GM23338 (cell line): ENCODE data around the gene GUCY2F. TPM values are rescaled to one million over a fixed set of nuclear protein-coding genes. Genes with fewer than 3 reads are reported as not detected.

ENCODE experiments used
- ATAC-seq: fragments of 200-7000 bp; cut with Tn5 transposase; 3 replicates; pipeline ENCODE4 v1.9.1; 2020
- DNase-seq: peaks from one replicate; pipeline ENCODE4 v3.0.0-alpha.2; 2015; ENCODE audit warnings: low spot score
- H2AFZ ChIP-seq: fragments of 200-600 bp; sonication (generic); 2 replicates; pipeline ENCODE4 v1.8.0; 2016; ENCODE audit warnings: antibody characterized with exemption, mild to moderate bottlenecking, moderate library complexity
- H3F3A ChIP-seq: fragments of 200-600 bp; sonication (generic); replicated peaks from 2 replicates; pipeline ENCODE4 v1.8.0; 2017; ENCODE audit warnings: antibody characterized with exemption, mixed run types, low read depth
- H3K27ac ChIP-seq: fragments of 200-600 bp; sonication (generic); 2 replicates; pipeline ENCODE4 v1.6.1; 2016; ENCODE audit warnings: low read depth
- H3K27me3 ChIP-seq: fragments of 200-600 bp; sonication (generic); 2 replicates; pipeline ENCODE4 v1.8.0; 2016; ENCODE audit warnings: mild to moderate bottlenecking, mixed run types, moderate library complexity; ENCODE audit not compliant: insufficient read depth
- H3K36me3 ChIP-seq: fragments of 200-600 bp; sonication (generic); 2 replicates; pipeline ENCODE4 v1.8.0; 2016; ENCODE audit warnings: mild to moderate bottlenecking; ENCODE audit not compliant: insufficient read depth
- H3K4me1 ChIP-seq: fragments of 200-600 bp; sonication (generic); 2 replicates; pipeline ENCODE4 v1.8.0; 2016; ENCODE audit warnings: mild to moderate bottlenecking, moderate library complexity; ENCODE audit not compliant: insufficient read depth
- H3K4me2 ChIP-seq: fragments of 200-600 bp; sonication (generic); 2 replicates; pipeline ENCODE4 v1.7.1; 2017; ENCODE audit warnings: mixed run types
- H3K4me3 ChIP-seq: fragments of 200-600 bp; sonication (generic); 2 replicates; pipeline ENCODE4 v1.6.1; 2016; ENCODE audit warnings: mixed run types
- H3K79me2 ChIP-seq: fragments of 200-600 bp; sonication (generic); replicated peaks from 2 replicates; pipeline ENCODE4 v1.8.0; 2017; ENCODE audit warnings: mild to moderate bottlenecking; ENCODE audit not compliant: insufficient read depth
- H3K9me2 ChIP-seq: fragments of 200-600 bp; sonication (generic); 2 replicates; pipeline ENCODE4 v1.8.0; 2017; ENCODE audit not compliant: insufficient read depth
- H4K20me1 ChIP-seq: fragments of 200-600 bp; sonication (generic); replicated peaks from 2 replicates; pipeline ENCODE4 v1.8.0; 2017; ENCODE audit warnings: mild to moderate bottlenecking; ENCODE audit not compliant: insufficient read depth
- H3K27ac Mint-ChIP-seq: 2 replicates; pipeline ENCODE4 v1.8.0; 2020; ENCODE audit warnings: inconsistent platforms, mild to moderate bottlenecking, moderate library complexity, mixed read lengths
- H3K27me3 Mint-ChIP-seq: 3 replicates; pipeline ENCODE4 v1.8.0; 2022; ENCODE audit warnings: low read depth, mild to moderate bottlenecking, moderate library complexity, mixed read lengths, inconsistent platforms; ENCODE audit not compliant: insufficient read depth, poor library complexity
- H3K36me3 Mint-ChIP-seq: 3 replicates; pipeline ENCODE4 v1.8.0; 2021; ENCODE audit warnings: low read depth, mild to moderate bottlenecking, inconsistent platforms, moderate library complexity, mixed read lengths
- H3K4me1 Mint-ChIP-seq: 3 replicates; pipeline ENCODE4 v1.8.0; 2020; ENCODE audit warnings: mild to moderate bottlenecking, inconsistent platforms, mixed read lengths
- H3K4me3 Mint-ChIP-seq: 3 replicates; pipeline ENCODE4 v1.8.0; 2021; ENCODE audit warnings: moderate library complexity, mild to moderate bottlenecking, inconsistent platforms, mixed read lengths
- H3K9me3 Mint-ChIP-seq: 3 replicates; pipeline ENCODE4 v1.8.0; 2020; ENCODE audit warnings: moderate library complexity, mild to moderate bottlenecking, inconsistent platforms, mixed read lengths
- CREB1 ChIP-seq: fragments of 250-450 bp; sonication (Bioruptor Pico); IDR thresholded peaks from 2 replicates; pipeline ENCODE4 v1.5.0; 2020; ENCODE audit warnings: low read depth, mild to moderate bottlenecking, moderate library complexity
- EZH2 ChIP-seq: fragments of 200-600 bp; sonication (generic); IDR thresholded peaks from one replicate; pipeline ENCODE4 v1.8.0; 2017; ENCODE audit warnings: antibody characterized with exemption, mild to moderate bottlenecking, low read depth; ENCODE audit not compliant: unreplicated experiment
- EZH2phosphoT487 ChIP-seq: fragments of 200-600 bp; sonication (generic); IDR thresholded peaks from one replicate; pipeline ENCODE4 v1.8.1; 2018; ENCODE audit warnings: antibody characterized with exemption; ENCODE audit not compliant: unreplicated experiment
- JUNB ChIP-seq: IDR thresholded peaks from one replicate; pipeline ENCODE4 v1.6.1; 2016; ENCODE audit warnings: antibody characterized with exemption; ENCODE audit not compliant: unreplicated experiment
- NANOG ChIP-seq: IDR thresholded peaks from 2 replicates; pipeline ENCODE4 v1.6.1; 2016; ENCODE audit warnings: antibody characterized with exemption, borderline replicate concordance
- POLR2AphosphoS5 ChIP-seq: IDR thresholded peaks from 2 replicates; pipeline ENCODE4 v1.6.1; 2016; ENCODE audit warnings: antibody characterized with exemption, low read depth
- STAT1 ChIP-seq: IDR thresholded peaks from one replicate; pipeline ENCODE4 v1.6.1; 2016; ENCODE audit warnings: antibody characterized with exemption; ENCODE audit not compliant: unreplicated experiment
- ZNF114 ChIP-seq: fragments of 250-450 bp; sonication (Bioruptor Pico); IDR thresholded peaks from 2 replicates; pipeline ENCODE4 v1.5.0; 2020; ENCODE audit warnings: mild to moderate bottlenecking, moderate library complexity
- ZNF331 ChIP-seq: fragments of 250-450 bp; sonication (Bioruptor Pico); IDR thresholded peaks from 2 replicates; pipeline ENCODE4 v1.5.0; 2020; ENCODE audit warnings: low read depth, mild to moderate bottlenecking, moderate library complexity
- polyA plus RNA-seq: library from polyadenylated mRNA; unstranded; fragments of >200 nt; fragmentation: Nextera tagmentation; extraction: Ambion mirVana; gene quantifications from 2 replicates; pipeline ENCODE4 v1.2.1, GENCODE V29; 2016
- total RNA-seq: library from RNA; depleted of rRNA; stranded (reverse); fragments of >200 nt; shearing (Covaris generic); gene quantifications from 2 replicates; pipeline ENCODE4 v1.2.3, GENCODE V29; 2014
- TF ChIP-seq, protein P1 (sequence below), 2 experiments: fragments of 200-600 bp in 1 of 2; sonication (generic) in 1 of 2; conservative IDR thresholded peaks; 2 replicates each; pipeline versions ENCODE4 v1.5.1 to v1.6.1; 2016 to 2017; ENCODE audit warnings: antibody characterized with exemption in 2 of 2, low read depth in 2 of 2, mild to moderate bottlenecking in 2 of 2, moderate library complexity in 1 of 2
- TF ChIP-seq, protein P2 (sequence below): IDR thresholded peaks from 2 replicates; pipeline ENCODE4 v1.6.1; 2016; ENCODE audit warnings: antibody characterized with exemption

Gene GUCY2F
- total and polyA plus RNA-seq, 2 experiments from 2014 or later = 0.06 to 0.10 TPM

DNA sequence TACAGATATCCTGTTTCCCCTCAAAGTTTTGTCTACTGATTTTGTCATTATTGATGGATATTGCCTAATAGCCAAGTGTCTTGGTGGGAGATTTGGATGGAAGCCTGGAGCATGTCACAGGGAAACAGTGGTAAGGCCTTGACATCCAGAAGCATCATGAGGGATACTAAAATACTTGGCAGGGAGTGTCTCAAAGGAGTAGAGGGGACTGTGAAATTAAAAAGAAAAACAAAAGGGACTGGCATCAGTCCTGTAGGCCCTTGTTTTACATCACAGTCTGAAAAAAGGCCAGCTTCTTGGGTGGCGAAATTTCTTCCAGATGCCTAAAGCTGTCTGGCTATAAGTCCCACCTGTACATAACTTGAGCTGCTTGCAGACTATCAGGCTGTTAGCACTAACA lies 83.8 kb downstream of the GUCY2F start:
- no peaks in the 10 kb centered on the region for H3K9me3 Mint-ChIP-seq
- no peaks in the 10 kb centered on the region for H3K4me1 ChIP-seq
- no peak for ATAC-seq

DNA sequence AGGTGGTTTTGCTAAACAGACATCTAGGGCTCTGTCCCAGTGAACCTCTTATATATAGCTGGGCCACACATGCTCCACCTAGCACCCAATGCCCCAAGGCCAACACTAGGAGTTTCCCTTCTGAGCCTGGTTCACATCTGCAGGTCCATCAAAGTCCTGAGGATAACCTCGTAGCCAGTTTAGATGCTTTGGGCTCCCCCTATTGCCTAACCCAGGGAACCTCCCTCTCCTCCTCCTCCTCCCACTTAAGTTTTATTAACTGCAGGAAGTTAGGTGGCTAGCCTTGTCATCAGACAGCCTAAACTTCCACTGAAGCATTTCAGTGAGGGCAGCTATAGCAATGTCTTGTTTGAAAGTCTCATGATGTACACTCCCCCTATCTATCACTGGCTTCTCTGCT lies 88.0 kb downstream of the GUCY2F start:
- H2AFZ ChIP-seq = no peak overlapping the region
- no peak overlapping the region for H3K27ac Mint-ChIP-seq
- peaks cover 1% of the 10 kb centered on the region for H3K27me3 Mint-ChIP-seq
- H3K27me3 ChIP-seq = no peaks in the 10 kb centered on the region
- no peak overlapping the region for H3K4me2 ChIP-seq
- no peaks in the 10 kb centered on the region for H3K36me3 Mint-ChIP-seq
- no peaks in the 10 kb centered on the region for H3K79me2 ChIP-seq
- no peak overlapping the region for H3K4me3 ChIP-seq
- H3K9me2 ChIP-seq = no peaks in the 10 kb centered on the region
- no peaks in the 10 kb centered on the region for H3K36me3 ChIP-seq
- no peaks in the 10 kb centered on the region for H3F3A ChIP-seq
- H3K4me3 Mint-ChIP-seq = no peak overlapping the region
- H3K4me1 Mint-ChIP-seq = peaks cover 3% of the 10 kb centered on the region; the same call in 1 of the 3 replicates
- no peaks in the 10 kb centered on the region for H4K20me1 ChIP-seq
- TF ChIP-seq, protein P1, sequence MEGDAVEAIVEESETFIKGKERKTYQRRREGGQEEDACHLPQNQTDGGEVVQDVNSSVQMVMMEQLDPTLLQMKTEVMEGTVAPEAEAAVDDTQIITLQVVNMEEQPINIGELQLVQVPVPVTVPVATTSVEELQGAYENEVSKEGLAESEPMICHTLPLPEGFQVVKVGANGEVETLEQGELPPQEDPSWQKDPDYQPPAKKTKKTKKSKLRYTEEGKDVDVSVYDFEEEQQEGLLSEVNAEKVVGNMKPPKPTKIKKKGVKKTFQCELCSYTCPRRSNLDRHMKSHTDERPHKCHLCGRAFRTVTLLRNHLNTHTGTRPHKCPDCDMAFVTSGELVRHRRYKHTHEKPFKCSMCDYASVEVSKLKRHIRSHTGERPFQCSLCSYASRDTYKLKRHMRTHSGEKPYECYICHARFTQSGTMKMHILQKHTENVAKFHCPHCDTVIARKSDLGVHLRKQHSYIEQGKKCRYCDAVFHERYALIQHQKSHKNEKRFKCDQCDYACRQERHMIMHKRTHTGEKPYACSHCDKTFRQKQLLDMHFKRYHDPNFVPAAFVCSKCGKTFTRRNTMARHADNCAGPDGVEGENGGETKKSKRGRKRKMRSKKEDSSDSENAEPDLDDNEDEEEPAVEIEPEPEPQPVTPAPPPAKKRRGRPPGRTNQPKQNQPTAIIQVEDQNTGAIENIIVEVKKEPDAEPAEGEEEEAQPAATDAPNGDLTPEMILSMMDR (conservative IDR thresholded peaks at IDR 0.05; ENCODE audit: low read depth in 2 of 2) = peak; percentile 51 to 66
- TF ChIP-seq JUNB = no peak
- no peaks in the 10 kb centered on the region for H3K4me1 ChIP-seq
- no peaks in the 10 kb centered on the region for H3K9me3 Mint-ChIP-seq
- no peak overlapping the region for H3K27ac ChIP-seq
- DNase-seq (peak; percentile 52), ATAC-seq (peak; percentile 66)

More for the DNA sequence above, 83.8 kb downstream of the GUCY2F start:
- Mint-ChIP-seq H3K4me1 (peaks cover 19% of the 10 kb centered on the region), H3K27me3 (peaks cover 2% of the 10 kb centered on the region), H3K27ac (no peak overlapping the region), H3K4me3 (no peak overlapping the region), H3K36me3 (no peaks in the 10 kb centered on the region)
- DNase-seq = no peak
- no peak for TF ChIP-seq POLR2AphosphoS5
- TF ChIP-seq, protein P1 (conservative IDR thresholded peaks at IDR 0.05; ENCODE audit: low read depth in 2 of 2) = no peak
- no peak for TF ChIP-seq EZH2
- TF ChIP-seq STAT1 = no peak
- TF ChIP-seq, protein P2, sequence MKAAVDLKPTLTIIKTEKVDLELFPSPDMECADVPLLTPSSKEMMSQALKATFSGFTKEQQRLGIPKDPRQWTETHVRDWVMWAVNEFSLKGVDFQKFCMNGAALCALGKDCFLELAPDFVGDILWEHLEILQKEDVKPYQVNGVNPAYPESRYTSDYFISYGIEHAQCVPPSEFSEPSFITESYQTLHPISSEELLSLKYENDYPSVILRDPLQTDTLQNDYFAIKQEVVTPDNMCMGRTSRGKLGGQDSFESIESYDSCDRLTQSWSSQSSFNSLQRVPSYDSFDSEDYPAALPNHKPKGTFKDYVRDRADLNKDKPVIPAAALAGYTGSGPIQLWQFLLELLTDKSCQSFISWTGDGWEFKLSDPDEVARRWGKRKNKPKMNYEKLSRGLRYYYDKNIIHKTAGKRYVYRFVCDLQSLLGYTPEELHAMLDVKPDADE = no peak
- TF ChIP-seq EZH2phosphoT487 = no peak
- no peak for TF ChIP-seq NANOG
- no peak for TF ChIP-seq ZNF331
- TF ChIP-seq CREB1 (CRISPR knock-in tag) = no peak
- no peak for TF ChIP-seq ZNF114
- H3K4me3 ChIP-seq = no peak overlapping the region
- H3K4me2 ChIP-seq = no peak overlapping the region
- H3K9me2 ChIP-seq = no peaks in the 10 kb centered on the region
- no peaks in the 10 kb centered on the region for H3K79me2 ChIP-seq
- H3K36me3 ChIP-seq = no peaks in the 10 kb centered on the region
- H3K27ac ChIP-seq = no peak overlapping the region
- H3K27me3 ChIP-seq = no peaks in the 10 kb centered on the region
- H3F3A ChIP-seq = no peaks in the 10 kb centered on the region
- H4K20me1 ChIP-seq = no peaks in the 10 kb centered on the region
- no peak overlapping the region for H2AFZ ChIP-seq
